ENCODE data around the gene TGFB1I1.
"Not testable (repeated sequence)": the region's sequence is repeated elsewhere in the genome, so short reads cannot be mapped to it uniquely, and the experiment has no call there.

TGFB1I1 gene

DNA sequence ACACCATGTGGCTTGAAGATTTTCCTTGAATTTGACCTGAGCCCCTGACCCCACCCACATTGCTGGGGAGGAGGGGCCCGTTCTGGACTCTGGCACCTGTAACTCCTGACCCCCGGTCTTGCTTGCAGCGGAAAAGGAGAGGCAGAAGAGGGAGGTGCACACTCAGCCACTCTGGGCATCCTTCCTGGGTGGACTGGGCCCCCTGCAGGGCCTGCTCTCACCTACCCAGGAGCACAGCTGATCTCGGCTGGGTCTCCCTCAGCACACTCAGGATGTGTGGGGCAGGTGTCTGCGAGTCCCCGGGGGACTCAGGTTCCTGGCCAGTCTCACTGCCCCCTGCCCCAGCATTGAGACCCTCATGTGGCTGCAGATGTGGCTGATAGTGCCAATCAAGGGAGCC is 51.8 kb downstream of the TGFB1I1 start:
- DNase-seq: not testable (repeated sequence)

DNA sequence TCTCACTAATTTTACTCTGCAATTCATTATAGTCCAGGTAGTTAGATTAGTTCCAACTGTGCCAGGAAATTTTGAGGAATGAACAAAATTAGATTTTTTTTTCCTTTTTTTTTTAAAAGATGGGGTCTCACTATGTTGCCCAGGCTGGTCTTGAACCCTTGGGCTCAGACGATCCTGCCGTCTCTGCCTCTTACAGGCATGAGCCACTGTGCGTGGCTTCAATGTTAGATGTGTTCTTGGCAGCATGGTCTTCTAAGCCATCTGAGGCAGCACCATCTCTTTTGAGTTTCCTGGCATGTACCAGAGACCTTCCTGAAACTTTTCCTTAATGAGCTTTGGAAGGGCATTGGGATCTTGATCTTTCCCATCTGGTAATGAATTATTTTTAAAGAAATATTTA is 53.2 kb downstream of the TGFB1I1 start:
- no peak for DNase-seq

Measured in DMS79 (cell line).